GM23248 (cell line): ENCODE data around the gene PARVA.

Experiments
- EZH2 ChIP-seq: fragments of 200-600 bp; sonication (generic); IDR thresholded peaks from 2 replicates; pipeline ENCODE4 v1.6.1; 2018; ENCODE audit warnings: antibody characterized with exemption, mild to moderate bottlenecking; ENCODE audit not compliant: insufficient read depth, poor library complexity, severe bottlenecking
- EZH2phosphoT487 ChIP-seq: fragments of 200-600 bp; sonication (generic); IDR thresholded peaks from 2 replicates; pipeline ENCODE4 v1.6.1; 2018; ENCODE audit warnings: antibody characterized with exemption, moderate library complexity, mild to moderate bottlenecking, low read depth; ENCODE audit not compliant: insufficient read depth

DNA sequence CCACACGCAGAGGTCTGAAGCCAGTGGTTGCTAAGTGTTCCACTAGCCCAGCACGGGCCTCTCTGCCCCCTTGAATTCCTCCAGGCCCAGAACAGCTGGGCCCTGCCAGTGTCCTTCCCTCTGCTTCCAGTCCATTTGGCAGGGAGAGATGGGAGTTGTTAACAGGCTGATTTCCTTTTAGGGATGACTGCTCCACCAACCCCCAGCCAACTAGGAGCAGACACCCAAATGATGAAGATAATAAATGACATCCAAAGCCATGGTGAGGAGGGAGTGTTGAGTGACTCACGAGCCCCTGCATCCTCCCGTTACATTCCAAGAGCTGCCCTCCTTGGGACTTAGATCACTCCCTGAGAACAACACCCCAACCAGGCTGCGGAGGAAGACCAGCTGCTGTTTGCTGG lies 20.6 kb downstream of the PARVA start:
- TF ChIP-seq EZH2 (no peak), EZH2phosphoT487 (no peak)
